ENCODE measurements around the gene MAP7. TPM values are rescaled to one million over a fixed set of nuclear protein-coding genes. Genes with fewer than 3 reads are reported as not detected.
"Not testable (repeated sequence)": the region's sequence is repeated elsewhere in the genome, so short reads cannot be mapped to it uniquely, and the experiment has no call there.

The MAP7 gene
- total RNA-seq, 2 donors from 2014 or later, result 5.1 to 6.9 TPM

DNA sequence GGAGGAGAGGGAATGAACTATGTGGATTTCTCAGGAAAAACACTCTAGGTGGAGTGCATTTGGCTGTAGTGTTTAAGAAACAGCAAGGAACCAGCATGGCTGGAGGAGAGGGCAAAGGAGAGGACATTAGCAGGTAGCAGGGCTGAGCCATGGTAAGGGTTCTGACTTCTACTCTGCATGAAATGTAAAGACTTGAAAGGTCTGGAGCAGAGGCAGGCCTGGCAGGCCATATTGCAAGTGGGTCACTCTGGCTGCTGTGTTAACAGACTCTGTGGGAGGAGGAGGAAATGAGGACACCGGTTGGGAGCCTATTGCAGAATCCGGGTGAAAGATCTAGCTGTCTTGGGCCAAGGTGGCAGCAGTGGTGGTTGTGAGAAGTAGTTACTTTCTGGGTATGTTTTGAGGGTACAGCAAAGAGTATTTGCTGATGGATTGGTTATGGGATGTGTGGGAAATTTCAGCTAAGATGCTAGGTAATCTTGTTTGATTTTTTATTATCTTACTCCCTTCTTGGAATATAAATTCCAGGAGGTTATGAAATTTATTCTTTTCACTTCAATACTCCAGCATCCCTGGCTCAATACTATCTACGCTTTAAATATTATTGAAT is 144.7 kb downstream of the MAP7 start:
- Histone ChIP-seq H3K4me3 (no peak overlapping the region), H3K27me3 (replicated peaks; ENCODE audit: insufficient read depth) (no peaks in the 10 kb centered on the region), H3K4me1 (ENCODE audit: control insufficient read depth in 1 of 2, low read depth in 2 of 2) (peaks cover 4 to 20% of the 10 kb centered on the region in 2 donors), H3K27ac (no peak overlapping the region), H3K9me3 (no peaks in the 10 kb centered on the region), H3K36me3 (no peaks in the 10 kb centered on the region)
- TF ChIP-seq, protein P1, sequence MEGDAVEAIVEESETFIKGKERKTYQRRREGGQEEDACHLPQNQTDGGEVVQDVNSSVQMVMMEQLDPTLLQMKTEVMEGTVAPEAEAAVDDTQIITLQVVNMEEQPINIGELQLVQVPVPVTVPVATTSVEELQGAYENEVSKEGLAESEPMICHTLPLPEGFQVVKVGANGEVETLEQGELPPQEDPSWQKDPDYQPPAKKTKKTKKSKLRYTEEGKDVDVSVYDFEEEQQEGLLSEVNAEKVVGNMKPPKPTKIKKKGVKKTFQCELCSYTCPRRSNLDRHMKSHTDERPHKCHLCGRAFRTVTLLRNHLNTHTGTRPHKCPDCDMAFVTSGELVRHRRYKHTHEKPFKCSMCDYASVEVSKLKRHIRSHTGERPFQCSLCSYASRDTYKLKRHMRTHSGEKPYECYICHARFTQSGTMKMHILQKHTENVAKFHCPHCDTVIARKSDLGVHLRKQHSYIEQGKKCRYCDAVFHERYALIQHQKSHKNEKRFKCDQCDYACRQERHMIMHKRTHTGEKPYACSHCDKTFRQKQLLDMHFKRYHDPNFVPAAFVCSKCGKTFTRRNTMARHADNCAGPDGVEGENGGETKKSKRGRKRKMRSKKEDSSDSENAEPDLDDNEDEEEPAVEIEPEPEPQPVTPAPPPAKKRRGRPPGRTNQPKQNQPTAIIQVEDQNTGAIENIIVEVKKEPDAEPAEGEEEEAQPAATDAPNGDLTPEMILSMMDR (IDR thresholded peaks at IDR 0.05), result no peak
- ATAC-seq (ENCODE audit: insufficient number of reproducible peaks, low FRiP score, low read depth), result no peak
- DNase-seq (ENCODE audit: low spot score), result no peak

DNA sequence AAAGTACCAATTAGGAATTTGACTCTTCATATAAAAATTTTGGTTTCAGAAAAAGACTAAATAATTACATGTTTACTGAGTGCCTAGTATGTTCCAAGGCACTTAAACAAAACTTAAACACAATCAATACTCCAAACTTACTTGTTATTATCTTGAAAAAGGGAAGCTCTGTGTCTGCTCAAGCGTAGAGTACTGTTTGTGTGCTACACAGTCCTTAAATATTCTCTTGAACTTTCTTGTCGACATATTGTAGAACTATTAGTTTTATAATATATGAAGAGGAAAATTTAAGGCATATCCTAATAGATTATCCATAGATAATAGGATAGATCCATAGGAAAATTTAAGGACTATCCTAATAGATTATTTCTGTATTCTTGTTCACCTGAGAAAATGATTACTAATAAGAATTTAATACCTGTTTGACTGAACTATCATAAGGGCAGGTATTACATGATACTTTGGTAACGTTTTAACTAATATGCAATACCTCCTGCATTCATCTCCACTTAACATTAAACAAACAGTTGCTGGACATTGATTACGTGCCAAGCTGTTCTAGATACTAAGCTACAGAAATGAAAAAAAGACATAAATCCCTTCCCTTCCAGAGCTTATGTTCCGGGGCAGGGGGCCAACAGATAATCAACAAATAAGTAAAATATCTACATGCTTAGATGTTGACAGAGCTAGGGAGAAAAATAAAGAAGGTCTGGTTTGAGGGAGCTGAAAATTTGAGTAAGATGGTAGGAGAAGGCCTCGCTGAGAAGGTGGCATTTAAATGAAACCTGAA is 145.4 kb downstream of the MAP7 start:
- ATAC-seq (ENCODE audit: insufficient number of reproducible peaks, low FRiP score, low read depth) (no peak), DNase-seq (ENCODE audit: low spot score) (no peak)
- no peak overlapping the region for H3K27ac ChIP-seq

DNA sequence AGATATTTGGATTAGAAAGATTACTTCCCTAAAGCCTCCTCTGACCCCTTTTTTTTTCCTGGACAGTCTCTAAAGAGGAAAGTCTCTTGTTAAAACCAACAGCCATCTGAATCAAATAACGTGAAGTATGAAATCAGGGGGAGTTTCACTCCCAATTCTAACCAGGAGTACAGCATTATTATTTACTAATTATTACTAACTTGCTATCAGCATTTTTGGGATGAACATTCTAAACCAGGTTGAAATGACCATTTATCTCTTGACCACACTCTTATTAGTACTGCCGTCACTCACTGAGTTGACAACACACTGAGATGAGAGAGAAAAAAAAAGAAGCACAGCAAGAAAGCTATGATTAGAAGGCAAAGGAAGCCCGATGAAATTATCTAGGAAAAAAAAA is 146.2 kb downstream of the MAP7 start:
- no peak overlapping the region for H3K27ac ChIP-seq

More for the DNA sequence above, 145.4 kb downstream of the MAP7 start:
- Histone ChIP-seq H3K4me1 (ENCODE audit: control insufficient read depth in 1 of 2, low read depth in 2 of 2) (peaks cover 4 to 14% of the 10 kb centered on the region in 2 donors), H3K36me3 (no peaks in the 10 kb centered on the region), H3K4me3 (no peak overlapping the region), H3K9me3 (no peaks in the 10 kb centered on the region), H3K27me3 (replicated peaks; ENCODE audit: insufficient read depth) (no peaks in the 10 kb centered on the region)
- TF ChIP-seq, protein P1 (IDR thresholded peaks at IDR 0.05), result no peak

DNA sequence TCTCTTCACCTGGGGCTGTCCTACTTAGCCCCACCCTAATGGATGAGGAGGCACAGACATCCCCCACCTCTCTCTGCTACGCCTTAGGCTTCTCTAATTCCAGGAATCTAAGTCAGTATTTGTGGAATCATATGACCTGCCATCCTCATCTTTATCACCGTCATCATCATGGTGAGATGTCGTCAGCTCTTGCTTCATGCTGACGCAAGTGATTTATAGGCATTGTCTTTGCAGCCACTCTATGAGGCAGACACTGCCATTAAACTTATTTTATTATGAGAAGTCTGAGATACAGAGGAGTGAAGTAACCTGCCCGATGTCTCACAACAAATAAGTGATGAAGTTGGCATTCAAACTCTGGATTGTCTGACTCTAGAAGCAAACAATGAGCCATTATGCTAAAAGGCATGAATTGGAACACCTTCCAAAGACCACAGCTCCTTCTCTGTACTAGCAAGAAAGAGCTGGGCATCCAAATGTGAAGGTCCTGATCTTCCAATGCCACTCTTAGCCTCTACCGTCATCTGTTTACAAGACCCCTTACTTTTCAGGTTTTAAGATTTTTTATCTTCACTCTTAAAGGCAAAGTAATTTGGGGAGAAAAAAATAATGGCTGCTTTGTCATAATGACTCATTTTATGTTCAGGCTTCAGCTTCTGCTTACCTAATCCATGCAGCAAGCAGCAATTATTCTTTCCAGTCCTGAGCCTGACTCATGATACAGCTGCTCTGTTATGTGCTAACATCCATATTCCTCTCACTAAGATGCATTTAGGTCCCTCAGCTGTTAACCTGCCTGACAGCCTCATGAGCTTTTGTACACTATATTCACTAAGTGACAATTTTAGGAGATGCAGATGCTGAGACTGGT is 146.9 kb downstream of the MAP7 start:
- TF ChIP-seq, protein P1 (IDR thresholded peaks at IDR 0.05), result no peak
- Histone ChIP-seq H3K4me3 (no peak overlapping the region), H3K36me3 (no peaks in the 10 kb centered on the region), H3K4me1 (ENCODE audit: control insufficient read depth in 1 of 2, low read depth in 2 of 2) (peaks cover under 1 to 10% of the 10 kb centered on the region in 2 donors), H3K27me3 (replicated peaks; ENCODE audit: insufficient read depth) (no peaks in the 10 kb centered on the region), H3K27ac (no peak overlapping the region), H3K9me3 (no peaks in the 10 kb centered on the region)
- no peak for ATAC-seq (ENCODE audit: insufficient number of reproducible peaks, low FRiP score, low read depth)
- no peak for DNase-seq (ENCODE audit: low spot score)

More for the DNA sequence above, 146.2 kb downstream of the MAP7 start:
- H3K27me3 ChIP-seq (replicated peaks; ENCODE audit: insufficient read depth), result no peaks in the 10 kb centered on the region
- ATAC-seq (ENCODE audit: insufficient number of reproducible peaks, low FRiP score, low read depth) (no peak), DNase-seq (ENCODE audit: low spot score) (no peak)
- TF ChIP-seq, protein P1 (IDR thresholded peaks at IDR 0.05), result no peak
- H3K9me3 ChIP-seq, result no peaks in the 10 kb centered on the region
- H3K36me3 ChIP-seq, result no peaks in the 10 kb centered on the region
- no peak overlapping the region for H3K4me3 ChIP-seq
- H3K4me1 ChIP-seq (ENCODE audit: control insufficient read depth in 1 of 2, low read depth in 2 of 2), result peaks cover 4 to 14% of the 10 kb centered on the region in 2 donors

DNA sequence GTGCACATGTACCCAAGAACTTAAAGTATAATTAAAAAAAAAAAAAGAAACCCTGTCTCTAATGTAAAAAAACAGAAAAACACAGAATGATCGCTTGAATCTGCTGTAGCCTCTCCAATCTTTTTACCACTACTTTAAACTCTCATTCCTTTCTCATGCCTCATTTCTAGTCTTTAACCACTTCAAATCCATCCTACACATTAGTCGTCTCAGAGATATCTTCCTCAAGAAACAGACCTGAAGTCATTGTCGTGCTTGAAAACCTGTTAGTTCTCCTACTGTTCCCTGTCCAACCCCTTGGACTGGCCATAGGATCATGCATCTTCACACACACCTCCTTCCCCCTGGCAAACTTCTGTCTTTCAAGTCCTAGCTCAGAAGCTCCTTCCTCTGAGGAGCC is 148.5 kb downstream of the MAP7 start:
- TF ChIP-seq, protein P1 (IDR thresholded peaks at IDR 0.05), result no peak

DNA sequence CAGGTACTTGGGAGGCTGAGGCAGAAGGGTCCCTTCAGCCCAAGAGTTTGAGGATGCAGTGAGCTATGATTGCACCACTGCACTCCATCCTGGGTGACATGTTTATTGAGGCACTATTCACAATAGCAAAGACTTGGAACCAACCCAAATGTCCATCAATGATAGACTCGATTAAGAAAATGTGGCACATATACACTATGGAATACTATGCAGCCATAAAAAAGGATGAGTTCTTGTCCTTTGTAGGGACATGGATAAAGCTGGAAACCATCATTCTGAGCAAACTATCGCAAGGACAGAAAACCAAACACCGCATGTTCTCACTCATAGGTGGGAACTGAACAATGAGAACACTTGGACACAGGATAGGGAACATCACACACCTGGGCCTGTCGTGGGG is 149.0 kb downstream of the MAP7 start:
- DNase-seq (ENCODE audit: low spot score); H3K27ac ChIP-seq; H3K36me3 ChIP-seq; H3K4me1 ChIP-seq (ENCODE audit: control insufficient read depth in 1 of 2, low read depth in 2 of 2); ATAC-seq (ENCODE audit: insufficient number of reproducible peaks, low FRiP score, low read depth); H3K9me3 ChIP-seq; H3K27me3 ChIP-seq (replicated peaks; ENCODE audit: insufficient read depth); H3K4me3 ChIP-seq: not testable (repeated sequence)

More for the DNA sequence above, 148.5 kb downstream of the MAP7 start:
- no peak overlapping the region for H3K4me3 ChIP-seq
- no peaks in the 10 kb centered on the region for H3K9me3 ChIP-seq
- H3K4me1 ChIP-seq (ENCODE audit: control insufficient read depth in 1 of 2, low read depth in 2 of 2), result no peaks in the 10 kb centered on the region
- H3K27me3 ChIP-seq (replicated peaks; ENCODE audit: insufficient read depth), result no peaks in the 10 kb centered on the region
- no peaks in the 10 kb centered on the region for H3K36me3 ChIP-seq
- DNase-seq (ENCODE audit: low spot score) (no peak), ATAC-seq (ENCODE audit: insufficient number of reproducible peaks, low FRiP score, low read depth) (no peak)
- H3K27ac ChIP-seq, result no peak overlapping the region

Measured in thoracic aorta (tissue), 2 donors.